COLO668 (cell line): ENCODE data around the gene TSR2.

Experiments
- DNase-seq: peaks from one replicate; lab custom pipeline; 2025; ENCODE audit not compliant: unreplicated experiment; lab: John Stamatoyannopoulos, UW

The TSR2 gene

GRCh38 chrX:54439960-54440871 lies at the start of gene TSR2:
Gene TSR2 (plus strand): TSS chrX:54440404. CDS start chrX:54440422, 18 bp downstream.
- DNase-seq, result peak; percentile 83

- DNase-seq, result no peak
Observed at GRCh38 chrX:54397113-54397512, 43.1 kb upstream of the TSR2 start.

- peak; percentile 21 for DNase-seq
Observed at GRCh38 chrX:54407266-54407665, 32.9 kb upstream of the TSR2 start.

GRCh38 chrX:54411732-54412131 lies 28.5 kb upstream of the TSR2 start:
- peak; percentile 2 for DNase-seq

GRCh38 chrX:54413753-54414152 lies 26.5 kb upstream of the TSR2 start:
- no peak for DNase-seq

GRCh38 chrX:54415534-54416350 lies 24.5 kb upstream of the TSR2 start:
- no peak for DNase-seq

GRCh38 chrX:54416965-54417364 lies 23.2 kb upstream of the TSR2 start:
- no peak for DNase-seq

- DNase-seq, result no peak
Observed at GRCh38 chrX:54419559-54420302, 20.5 kb upstream of the TSR2 start.

- DNase-seq, result no peak
Observed at GRCh38 chrX:54422168-54422567, 18.0 kb upstream of the TSR2 start.

GRCh38 chrX:54423161-54423888 lies 16.9 kb upstream of the TSR2 start:
- no peak for DNase-seq

- DNase-seq, result peak; percentile 21
Observed at GRCh38 chrX:54427837-54428424, 12.3 kb upstream of the TSR2 start.

GRCh38 chrX:54430519-54430918 lies 9.7 kb upstream of the TSR2 start:
- no peak for DNase-seq

GRCh38 chrX:54435121-54435520 lies 5.1 kb upstream of the TSR2 start:
- DNase-seq, result no peak

GRCh38 chrX:54442790-54443189 lies 2.6 kb downstream of the TSR2 start:
- no peak for DNase-seq

- no peak for DNase-seq
Observed at GRCh38 chrX:54444752-54445151, 4.5 kb downstream of the TSR2 start.

- no peak for DNase-seq
Observed at GRCh38 chrX:54446084-54446483, 5.9 kb downstream of the TSR2 start.

- peak; percentile 5 for DNase-seq
Observed at GRCh38 chrX:54447461-54447860, 7.3 kb downstream of the TSR2 start.

GRCh38 chrX:54449929-54450328 lies 9.7 kb downstream of the TSR2 start:
- DNase-seq, result no peak

GRCh38 chrX:54452920-54453319 lies 12.7 kb downstream of the TSR2 start:
- DNase-seq, result peak; percentile 0

- DNase-seq, result no peak
Observed at GRCh38 chrX:54470054-54470760, 30.0 kb downstream of the TSR2 start.
